Pancreas (tissue), 10 donors: ENCODE results near the gene KLF3. TPM values are rescaled to one million over a fixed set of nuclear protein-coding genes. Genes with fewer than 3 reads are reported as not detected.

ENCODE experiments used
- ATAC-seq, 4 donors: fragments of 200-7000 bp; cut with Tn5 transposase; one replicate each; pipeline versions ENCODE4 v1.8.0 to v1.9.1; 2020; ENCODE audit warnings: mild to moderate bottlenecking in 4 of 4, moderate library complexity in 4 of 4
- DNase-seq, 6 donors: peaks; one replicate each; pipeline ENCODE4 v3.0.0-alpha.2; 2020
- FAIRE-seq: peaks from 2 replicates; lab custom pipeline; 2012; peaks lifted over from hg19 to GRCh38; lab: Jason Lieb, UNC
- H3K27ac ChIP-seq, 4 donors: fragments of 200-600 bp; sonication (generic); 1 replicate in 3 of 4; 2 replicates in 1 of 4; pipeline versions ENCODE4 v1.5.0 to v1.8.0; 2020
- H3K27me3 ChIP-seq, 4 donors: fragments of 200-600 bp; one replicate each; pipeline ENCODE4 v1.8.0; 2021
- H3K36me3 ChIP-seq, 3 donors: fragments of 200-600 bp; sonication (generic) in 1 of 3; one replicate each; pipeline versions ENCODE4 v1.5.0 to v1.8.0; 2020 to 2021
- H3K4me1 ChIP-seq, 3 donors: fragments of 200-600 bp; one replicate each; pipeline ENCODE4 v1.8.0; 2021
- H3K4me3 ChIP-seq, 4 donors: fragments of 200-600 bp; sonication (generic) in 2 of 4; one replicate each; pipeline versions ENCODE4 v1.5.0 to v1.8.0; 2020 to 2021
- H3K9me3 ChIP-seq, 4 donors: fragments of 200-600 bp; one replicate each; pipeline ENCODE4 v1.8.0; 2021
- WGBS, 2 donors: extraction: QIAGEN DNeasy Blood & Tissue Kit; methylation state at CpG; one replicate each; pipeline ENCODE4 v1.1.7; 2013; 5-methylcytosine and 5-hydroxymethylcytosine counted together
- intact Hi-C, 3 donors: fragments of 100-400 bp; cut with DNase I; formaldehyde crosslinking; loops; one replicate each; pipeline versions ENCODE4 v1.11.1 to v1.14.2; 2022
- polyA plus RNA-seq, 2 donors: library from polyadenylated mRNA; stranded (reverse); fragments of 200-250 nt; gene quantifications; one replicate each; pipeline ENCODE4 v1.2.3, GENCODE V29; 2013
- total RNA-seq, 6 donors: library from RNA; stranded (reverse); fragmentation: NEBNext Ultra II Directional in 4 of 6; extraction: Animal tissue kit (Norgen Biotek cat#: 25700) in 4 of 6; gene quantifications; one replicate each; pipeline versions ENCODE4 v1.2.1 to v1.2.4, GENCODE V29; 2021 to 2023
- TF ChIP-seq, protein P1 (sequence below), 4 donors: fragments of 200-600 bp; sonication (generic) in 3 of 4; IDR thresholded peaks; one replicate each; pipeline versions ENCODE4 v1.5.0 to v1.8.0; 2021; ENCODE audit warnings: antibody characterized with exemption in 4 of 4
- donor health status: healthy with polysubstance abuse.
- donor health status: DM: no; HTN: no; CAD: no; lungs with moderate emphysema.
- donor health status: DM: no; HTN: no; CAD: no.
- donor health status: control.
- donor health status: control.
- donor health status: Bipolar disorder and iron deficiency.
- donor health status: DM: yes; HTN: yes; CAD: no.
- donor health status: DM: no; HTN: no; CAD: no.
- donor health status: DM: no; HTN: no; CAD: no.
- donor health status: DM: yes; HTN: yes; CAD: no.

KLF3 gene
- total and polyA plus RNA-seq, 8 donors = 8.7 to 33.4 (median 25.0) TPM

DNA sequence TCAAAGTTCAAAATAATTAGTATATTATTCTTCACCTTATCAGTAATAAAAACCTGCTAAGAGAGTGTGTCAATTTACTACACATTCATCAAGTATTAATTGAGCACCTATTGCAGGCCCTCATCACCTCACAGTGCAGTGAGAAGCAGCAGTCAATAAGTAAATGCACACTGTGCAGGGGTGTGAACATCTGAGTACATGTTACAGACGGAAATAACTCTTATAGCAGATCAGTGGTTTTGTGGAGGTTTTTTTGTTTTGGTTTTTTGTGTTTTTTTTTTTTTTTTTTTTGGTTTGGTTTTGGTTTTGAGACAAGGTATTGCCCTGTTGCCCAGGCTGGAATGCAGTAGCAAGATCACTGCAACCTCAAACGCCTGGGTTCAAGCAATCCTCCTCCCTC lies 20.3 kb downstream of the KLF3 start:
- no peak overlapping the region for H3K27ac ChIP-seq
- FAIRE-seq (no peak), ATAC-seq (no peak), DNase-seq (no peak)
- no peak overlapping the region for H3K4me3 ChIP-seq
- H3K36me3 ChIP-seq = peaks cover 0 to 31% (median 18%) of the 10 kb centered on the region in 3 donors
- intact Hi-C loops = loop anchor here in 1 of 3 donors (10.0 kb wide), 1 partner anchor 359 kb away; no protein-coding TSS in a partner anchor
- 84 to 86% methylated on average over 2 of the region's 2 CpGs for WGBS, 2 donors
- no peaks in the 10 kb centered on the region for H3K9me3 ChIP-seq
- TF ChIP-seq, protein P1, sequence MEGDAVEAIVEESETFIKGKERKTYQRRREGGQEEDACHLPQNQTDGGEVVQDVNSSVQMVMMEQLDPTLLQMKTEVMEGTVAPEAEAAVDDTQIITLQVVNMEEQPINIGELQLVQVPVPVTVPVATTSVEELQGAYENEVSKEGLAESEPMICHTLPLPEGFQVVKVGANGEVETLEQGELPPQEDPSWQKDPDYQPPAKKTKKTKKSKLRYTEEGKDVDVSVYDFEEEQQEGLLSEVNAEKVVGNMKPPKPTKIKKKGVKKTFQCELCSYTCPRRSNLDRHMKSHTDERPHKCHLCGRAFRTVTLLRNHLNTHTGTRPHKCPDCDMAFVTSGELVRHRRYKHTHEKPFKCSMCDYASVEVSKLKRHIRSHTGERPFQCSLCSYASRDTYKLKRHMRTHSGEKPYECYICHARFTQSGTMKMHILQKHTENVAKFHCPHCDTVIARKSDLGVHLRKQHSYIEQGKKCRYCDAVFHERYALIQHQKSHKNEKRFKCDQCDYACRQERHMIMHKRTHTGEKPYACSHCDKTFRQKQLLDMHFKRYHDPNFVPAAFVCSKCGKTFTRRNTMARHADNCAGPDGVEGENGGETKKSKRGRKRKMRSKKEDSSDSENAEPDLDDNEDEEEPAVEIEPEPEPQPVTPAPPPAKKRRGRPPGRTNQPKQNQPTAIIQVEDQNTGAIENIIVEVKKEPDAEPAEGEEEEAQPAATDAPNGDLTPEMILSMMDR (IDR thresholded peaks at IDR 0.05) = no peak
- H3K4me1 ChIP-seq = peaks cover 6 to 17% (median 15%) of the 10 kb centered on the region in 3 donors
- no peaks in the 10 kb centered on the region for H3K27me3 ChIP-seq

DNA sequence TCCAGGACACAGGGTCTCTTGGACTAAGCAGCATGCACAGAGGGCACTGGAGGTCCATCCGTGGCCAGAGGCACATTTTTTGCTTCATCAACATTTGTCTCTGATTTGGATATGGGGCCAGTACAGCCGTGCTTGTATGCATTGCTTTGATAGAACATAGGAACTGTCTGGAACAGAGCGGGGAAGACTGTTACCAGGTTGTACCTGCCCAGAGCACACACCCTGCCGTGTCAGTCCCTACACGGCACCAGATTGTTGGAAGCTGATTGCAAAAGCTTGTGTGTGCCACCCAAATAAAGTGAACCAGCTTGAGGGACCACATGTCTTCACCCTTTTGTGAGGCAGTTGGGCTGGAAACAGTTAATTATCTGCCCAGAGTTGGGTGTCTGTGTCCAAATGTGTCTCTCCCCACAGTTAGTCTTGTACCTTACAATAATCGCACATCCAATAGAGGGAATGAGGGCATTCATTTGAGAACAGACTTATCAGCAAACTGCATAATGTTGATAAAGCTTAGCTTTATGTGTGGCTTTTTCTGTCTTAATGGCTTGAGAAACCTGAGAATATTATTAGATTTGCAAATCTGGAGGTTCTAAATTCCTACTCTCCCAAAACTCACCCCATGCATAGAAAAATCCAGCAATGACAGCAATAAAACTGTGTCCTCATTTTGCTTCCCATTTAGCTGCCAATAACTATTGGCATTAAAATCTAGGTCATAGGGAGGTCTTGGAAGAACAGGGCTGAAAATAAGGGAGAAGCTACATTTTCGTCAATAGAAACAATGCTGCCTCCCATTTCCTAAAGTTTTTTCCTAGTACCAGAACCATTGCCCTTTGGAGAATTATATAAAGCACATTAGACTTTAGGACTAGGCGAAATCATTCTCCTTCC lies 21.2 kb downstream of the KLF3 start:
- DNase-seq (no peak), ATAC-seq (peak in 1 of 4 donors; percentile 20), FAIRE-seq (peak; percentile 13)
- no peaks in the 10 kb centered on the region for H3K9me3 ChIP-seq
- no peak overlapping the region for H3K27ac ChIP-seq
- H3K4me1 ChIP-seq = peaks cover 6 to 17% (median 15%) of the 10 kb centered on the region in 3 donors
- intact Hi-C loops = loop anchor here in 1 of 3 donors (10.0 kb wide), 1 partner anchor 360 kb away; no protein-coding TSS in a partner anchor
- no peaks in the 10 kb centered on the region for H3K27me3 ChIP-seq
- WGBS, 2 donors = 52 to 55% methylated on average over 8 of the region's 8 CpGs
- no peak overlapping the region for H3K4me3 ChIP-seq
- TF ChIP-seq, protein P1 (IDR thresholded peaks at IDR 0.05) = no peak
- peaks cover 0 to 41% (median 25%) of the 10 kb centered on the region in 3 donors for H3K36me3 ChIP-seq

DNA sequence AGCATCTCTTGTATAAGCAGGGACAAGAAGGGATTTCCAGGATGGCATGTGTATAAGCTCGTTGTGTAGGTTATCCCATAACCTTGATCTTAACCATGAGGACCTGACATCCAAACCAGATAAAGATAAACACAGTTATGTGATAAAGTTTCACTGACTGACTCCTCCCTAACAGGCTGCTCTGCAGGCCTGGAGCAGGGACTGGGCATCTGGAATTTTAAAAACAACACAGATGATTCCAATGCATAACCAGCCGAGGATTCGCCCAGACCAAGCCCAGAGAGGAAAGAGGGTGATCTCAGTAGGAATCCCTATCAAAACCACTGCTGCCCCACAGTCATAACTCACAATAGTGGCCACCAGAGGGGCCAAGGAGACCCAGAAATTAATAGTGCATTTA lies 22.7 kb downstream of the KLF3 start:
- Histone ChIP-seq H3K27ac (no peak overlapping the region), H3K4me3 (no peak overlapping the region), H3K4me1 (peaks cover 6 to 19% (median 17%) of the 10 kb centered on the region in 3 donors), H3K36me3 (peaks cover 0 to 42% (median 30%) of the 10 kb centered on the region in 3 donors), H3K27me3 (no peaks in the 10 kb centered on the region), H3K9me3 (no peaks in the 10 kb centered on the region)
- TF ChIP-seq, protein P1 (IDR thresholded peaks at IDR 0.05) = no peak
- ATAC-seq (peak in 1 of 4 donors; percentile 11), DNase-seq (no peak), FAIRE-seq (no peak)
- intact Hi-C loops = loop anchor here in 1 of 3 donors (10.0 kb wide), 1 partner anchor 362 kb away; no protein-coding TSS in a partner anchor
- 58 to 63% methylated on average over 3 of the region's 3 CpGs for WGBS, 2 donors

DNA sequence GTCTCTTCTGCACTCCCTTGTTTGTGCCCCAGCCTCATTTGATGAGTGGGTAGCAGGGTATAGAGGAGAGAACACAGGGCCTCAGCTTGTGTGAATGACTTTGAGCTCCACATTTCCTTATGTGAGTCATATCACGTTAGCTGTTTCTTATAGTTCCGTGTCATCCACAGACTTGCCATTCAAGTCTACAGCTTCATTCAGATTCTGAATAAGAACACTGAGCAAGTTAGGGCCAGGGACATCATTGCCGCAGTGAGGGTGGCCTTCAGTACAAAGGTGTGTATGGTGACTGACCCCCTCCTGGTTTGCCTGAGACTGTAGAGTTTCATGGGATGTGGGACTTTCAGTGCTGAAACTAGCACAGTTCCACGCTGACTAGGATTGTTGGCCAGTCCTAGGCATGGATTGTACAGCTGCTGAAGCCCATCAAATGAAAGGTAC lies 23.6 kb downstream of the KLF3 start:
- DNase-seq (no peak), FAIRE-seq (no peak), ATAC-seq (peak in 3 of 4 donors; percentile 23 to 56 (median 28))
- WGBS, 2 donors = 68 to 71% methylated on average over 4 of the region's 4 CpGs
- Histone ChIP-seq H3K4me3 (no peak overlapping the region), H3K27ac (no peak overlapping the region), H3K36me3 (peaks cover 0 to 38% (median 28%) of the 10 kb centered on the region in 3 donors), H3K27me3 (no peaks in the 10 kb centered on the region), H3K4me1 (peaks cover 6 to 28% (median 17%) of the 10 kb centered on the region in 3 donors), H3K9me3 (no peaks in the 10 kb centered on the region)
- intact Hi-C loops = loop anchor here in 1 of 3 donors (10.0 kb wide), 1 partner anchor 363 kb away; no protein-coding TSS in a partner anchor
- TF ChIP-seq, protein P1 (IDR thresholded peaks at IDR 0.05) = no peak
